Neural progenitor cell (in vitro differentiated cells): ENCODE data around the gene LDB3. TPM values are rescaled to one million over a fixed set of nuclear protein-coding genes. Genes with fewer than 3 reads are reported as not detected.

Experiments
- DNase-seq: peaks from one replicate; pipeline ENCODE4 v3.0.0-alpha.2; 2016; ENCODE audit warnings: low spot score
- H2AFZ ChIP-seq: fragments of 200-600 bp; sonication (generic); replicated peaks from 2 replicates; pipeline ENCODE4 v1.6.1; 2016; ENCODE audit warnings: antibody characterized with exemption
- H3F3A ChIP-seq: fragments of 200-600 bp; sonication (generic); 2 replicates; pipeline ENCODE4 v1.6.1; 2016; ENCODE audit warnings: antibody characterized with exemption, low read depth
- H3K27ac ChIP-seq: fragments of 200-600 bp; sonication (generic); 2 replicates; pipeline ENCODE4 v1.5.1; 2016; ENCODE audit warnings: mild to moderate bottlenecking
- H3K27me3 ChIP-seq: fragments of 200-600 bp; sonication (generic); 2 replicates; pipeline ENCODE4 v1.6.1; 2016; ENCODE audit warnings: mild to moderate bottlenecking, moderate library complexity
- H3K36me3 ChIP-seq: fragments of 200-600 bp; sonication (generic); 2 replicates; pipeline ENCODE4 v1.5.1; 2016
- H3K4me1 ChIP-seq: fragments of 200-600 bp; sonication (generic); 2 replicates; pipeline ENCODE4 v1.6.1; 2016; ENCODE audit warnings: mixed run types
- H3K4me2 ChIP-seq: fragments of 200-600 bp; sonication (generic); 2 replicates; pipeline ENCODE4 v1.6.1; 2016
- H3K4me3 ChIP-seq: fragments of 200-600 bp; sonication (generic); 2 replicates; pipeline ENCODE4 v1.5.1; 2016
- H3K79me2 ChIP-seq: fragments of 200-600 bp; sonication (generic); 2 replicates; pipeline ENCODE4 v1.6.1; 2016; ENCODE audit warnings: low read depth
- H3K9ac ChIP-seq: fragments of 200-600 bp; sonication (generic); 2 replicates; pipeline ENCODE4 v1.6.1; 2016
- H3K9me3 ChIP-seq: fragments of 200-600 bp; sonication (generic); 2 replicates; pipeline ENCODE4 v1.5.1; 2016; ENCODE audit warnings: low read depth
- H4K20me1 ChIP-seq: fragments of 200-600 bp; sonication (generic); 2 replicates; pipeline ENCODE4 v1.6.1; 2016; ENCODE audit warnings: low read depth
- H3K27ac Mint-ChIP-seq: 3 replicates; pipeline ENCODE4 v1.8.0; 2021; ENCODE audit warnings: mixed read lengths
- H3K27me3 Mint-ChIP-seq: 2 replicates; pipeline ENCODE4 v1.8.0; 2022; ENCODE audit warnings: low read depth, mild to moderate bottlenecking, inconsistent platforms, moderate library complexity, mixed read lengths; ENCODE audit not compliant: insufficient read depth
- H3K36me3 Mint-ChIP-seq: 3 replicates; pipeline ENCODE4 v1.8.0; 2021; ENCODE audit warnings: mixed read lengths
- H3K4me1 Mint-ChIP-seq: 3 replicates; pipeline ENCODE4 v1.8.0; 2021; ENCODE audit warnings: mixed read lengths
- H3K4me3 Mint-ChIP-seq: 3 replicates; pipeline ENCODE4 v1.8.0; 2021; ENCODE audit warnings: mild to moderate bottlenecking, moderate library complexity, mixed read lengths
- H3K9me3 Mint-ChIP-seq: 3 replicates; pipeline ENCODE4 v1.8.0; 2020; ENCODE audit warnings: mixed read lengths
- EZH2 ChIP-seq: fragments of 200-600 bp; sonication (generic); IDR thresholded peaks from 2 replicates; pipeline ENCODE4 v1.6.1; 2017; ENCODE audit warnings: antibody characterized with exemption, mild to moderate bottlenecking, moderate library complexity
- EZH2phosphoT487 ChIP-seq: fragments of 200-600 bp; sonication (generic); IDR thresholded peaks from 2 replicates; pipeline ENCODE4 v1.6.1; 2017; ENCODE audit warnings: antibody characterized with exemption
- total RNA-seq: library from RNA; depleted of rRNA; stranded (reverse); fragments of >200 nt; gene quantifications from 2 replicates; pipeline ENCODE4 v1.2.3, GENCODE V29; 2015; ENCODE audit warnings: low replicate concordance
- TF ChIP-seq, protein P1 (sequence below): fragments of 200-600 bp; sonication (generic); IDR thresholded peaks from 2 replicates; pipeline ENCODE4 v1.5.1; 2017; ENCODE audit warnings: antibody characterized with exemption, mild to moderate bottlenecking

The LDB3 gene
- total RNA-seq, 1 donor from 2014 or later: not detected

GRCh38 chr10:86765548-86765947 is 97.2 kb downstream of the LDB3 start:
- H3K79me2 ChIP-seq: peaks cover 100% of the 10 kb centered on the region
- DNase-seq: no peak
- Mint-ChIP-seq H3K27ac (no peak overlapping the region), H3K36me3 (peaks cover 23% of the 10 kb centered on the region), H3K4me3 (no peak overlapping the region), H3K4me1 (peaks cover 32% of the 10 kb centered on the region), H3K27me3 (no peaks in the 10 kb centered on the region), H3K9me3 (peaks cover 17% of the 10 kb centered on the region)
- no peaks in the 10 kb centered on the region for H3K27me3 ChIP-seq
- H3F3A ChIP-seq: peaks cover 31% of the 10 kb centered on the region
- no peak overlapping the region for H3K4me2 ChIP-seq
- H3K9me3 ChIP-seq: no peaks in the 10 kb centered on the region
- H3K4me1 ChIP-seq: peaks cover 43% of the 10 kb centered on the region
- H2AFZ ChIP-seq: no peak overlapping the region
- H3K4me3 ChIP-seq: no peak overlapping the region
- no peak overlapping the region for H3K27ac ChIP-seq
- TF ChIP-seq EZH2phosphoT487 (no peak), EZH2 (no peak)
- TF ChIP-seq, protein P1, sequence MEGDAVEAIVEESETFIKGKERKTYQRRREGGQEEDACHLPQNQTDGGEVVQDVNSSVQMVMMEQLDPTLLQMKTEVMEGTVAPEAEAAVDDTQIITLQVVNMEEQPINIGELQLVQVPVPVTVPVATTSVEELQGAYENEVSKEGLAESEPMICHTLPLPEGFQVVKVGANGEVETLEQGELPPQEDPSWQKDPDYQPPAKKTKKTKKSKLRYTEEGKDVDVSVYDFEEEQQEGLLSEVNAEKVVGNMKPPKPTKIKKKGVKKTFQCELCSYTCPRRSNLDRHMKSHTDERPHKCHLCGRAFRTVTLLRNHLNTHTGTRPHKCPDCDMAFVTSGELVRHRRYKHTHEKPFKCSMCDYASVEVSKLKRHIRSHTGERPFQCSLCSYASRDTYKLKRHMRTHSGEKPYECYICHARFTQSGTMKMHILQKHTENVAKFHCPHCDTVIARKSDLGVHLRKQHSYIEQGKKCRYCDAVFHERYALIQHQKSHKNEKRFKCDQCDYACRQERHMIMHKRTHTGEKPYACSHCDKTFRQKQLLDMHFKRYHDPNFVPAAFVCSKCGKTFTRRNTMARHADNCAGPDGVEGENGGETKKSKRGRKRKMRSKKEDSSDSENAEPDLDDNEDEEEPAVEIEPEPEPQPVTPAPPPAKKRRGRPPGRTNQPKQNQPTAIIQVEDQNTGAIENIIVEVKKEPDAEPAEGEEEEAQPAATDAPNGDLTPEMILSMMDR: no peak
- no peaks in the 10 kb centered on the region for H3K36me3 ChIP-seq
- no peak overlapping the region for H3K9ac ChIP-seq
- H4K20me1 ChIP-seq: peaks cover 83% of the 10 kb centered on the region

GRCh38 chr10:86768412-86769062 is 100.2 kb downstream of the LDB3 start:
- H3K27ac Mint-ChIP-seq: no peak overlapping the region
- H3K4me3 Mint-ChIP-seq: no peak overlapping the region
- Histone ChIP-seq H2AFZ (no peak overlapping the region), H3K27me3 (no peaks in the 10 kb centered on the region), H3K36me3 (no peaks in the 10 kb centered on the region), H3K4me1 (peaks cover 46% of the 10 kb centered on the region), H3K4me3 (peak overlapping the region; percentile 2), H3K9ac (no peak overlapping the region), H3K9me3 (no peaks in the 10 kb centered on the region), H4K20me1 (peaks cover 92% of the 10 kb centered on the region), H3K79me2 (peaks cover 100% of the 10 kb centered on the region), H3F3A (peaks cover 35% of the 10 kb centered on the region), H3K27ac (peak overlapping the region; percentile 42), H3K4me2 (peak overlapping the region; percentile 66)
- peaks cover 9% of the 10 kb centered on the region for H3K36me3 Mint-ChIP-seq
- peaks cover 4% of the 10 kb centered on the region for H3K9me3 Mint-ChIP-seq
- H3K4me1 Mint-ChIP-seq: peaks cover 33% of the 10 kb centered on the region
- no peaks in the 10 kb centered on the region for H3K27me3 Mint-ChIP-seq
- TF ChIP-seq, protein P1: no peak
- no peak for TF ChIP-seq EZH2
- no peak for TF ChIP-seq EZH2phosphoT487
- no peak for DNase-seq

DNA sequence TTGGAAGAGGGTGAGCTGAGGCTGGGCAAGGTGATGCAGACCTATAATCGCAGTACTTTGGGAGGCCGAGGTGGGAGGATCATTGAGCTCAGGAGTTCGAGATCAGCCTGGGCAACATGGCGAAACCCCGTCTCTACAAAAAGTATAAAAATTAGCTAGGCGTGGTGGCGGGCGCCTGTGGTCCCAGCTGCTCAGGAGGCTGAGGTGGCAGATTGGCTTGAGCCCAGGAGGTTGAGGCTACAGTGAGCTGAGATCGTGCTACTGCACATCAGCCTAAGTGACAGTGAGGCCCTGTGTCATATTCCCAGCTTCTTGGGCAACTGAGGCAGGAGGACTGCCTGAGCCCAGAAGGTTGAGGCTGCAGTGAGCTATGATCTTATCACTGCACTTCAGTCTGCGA is 101.7 kb downstream of the LDB3 start:
- peak overlapping the region; percentile 68 for H3K4me2 ChIP-seq
- H3K9me3 Mint-ChIP-seq: peaks cover 2% of the 10 kb centered on the region
- H3K27ac ChIP-seq: peak overlapping the region; percentile 62
- peak overlapping the region; percentile 10 for H3K4me3 ChIP-seq
- peaks cover 6% of the 10 kb centered on the region for H3K36me3 Mint-ChIP-seq
- no peaks in the 10 kb centered on the region for H3K9me3 ChIP-seq
- TF ChIP-seq, protein P1: no peak
- TF ChIP-seq EZH2phosphoT487 (no peak), EZH2 (no peak)
- H4K20me1 ChIP-seq: peaks cover 95% of the 10 kb centered on the region
- peaks cover 38% of the 10 kb centered on the region for H3K4me1 Mint-ChIP-seq
- H3F3A ChIP-seq: peaks cover 44% of the 10 kb centered on the region
- H3K4me3 Mint-ChIP-seq: no peak overlapping the region
- no peaks in the 10 kb centered on the region for H3K36me3 ChIP-seq
- H3K79me2 ChIP-seq: peaks cover 100% of the 10 kb centered on the region
- H2AFZ ChIP-seq: no peak overlapping the region
- H3K27me3 Mint-ChIP-seq: no peaks in the 10 kb centered on the region
- peaks cover 53% of the 10 kb centered on the region for H3K4me1 ChIP-seq
- no peaks in the 10 kb centered on the region for H3K27me3 ChIP-seq
- DNase-seq: no peak
- H3K27ac Mint-ChIP-seq: peak overlapping the region; percentile 23
- H3K9ac ChIP-seq: no peak overlapping the region
